Erythroblast (primary cell): ENCODE results near the gene ZNF189.

Experiments
- GATA1 ChIP-seq: IDR thresholded peaks from 2 replicates; pipeline ENCODE4 v1.6.1; 2011; ENCODE audit warnings: low read depth, mild to moderate bottlenecking, control low read depth, low read length, moderate library complexity
- POLR2A ChIP-seq: IDR thresholded peaks from 2 replicates; pipeline ENCODE4 v1.6.1; 2011; ENCODE audit warnings: mild to moderate bottlenecking, low read length

DNA sequence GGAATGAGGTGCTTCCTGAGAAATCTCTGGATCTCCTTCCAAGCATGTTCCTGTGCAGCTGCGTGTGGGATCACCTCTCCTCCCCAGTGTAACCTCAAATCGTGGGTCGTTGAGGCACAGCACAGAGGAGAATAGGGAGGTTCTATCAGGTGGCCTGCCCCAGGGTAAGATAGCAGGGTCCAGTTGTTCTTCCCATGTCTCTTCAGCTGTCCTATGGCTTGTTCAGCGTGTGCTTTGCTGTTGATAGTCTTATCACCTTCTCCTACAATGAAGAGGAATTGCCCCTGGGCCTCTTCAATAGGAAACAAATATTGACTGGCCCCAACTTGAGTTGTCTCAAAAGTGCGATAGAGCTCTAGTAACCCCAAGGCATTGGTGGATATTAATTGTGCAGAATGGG, 36.2 kb upstream of the ZNF189 start:
- no peak for TF ChIP-seq POLR2A
- no peak for TF ChIP-seq GATA1
